Neural progenitor cell (in vitro differentiated cells): ENCODE results near the gene AHR. TPM values are rescaled to one million over a fixed set of nuclear protein-coding genes. Genes with fewer than 3 reads are reported as not detected.

Experiments used
- DNase-seq: peaks from one replicate; pipeline ENCODE4 v3.0.0-alpha.2; 2016; ENCODE audit warnings: low spot score
- H2AFZ ChIP-seq: fragments of 200-600 bp; sonication (generic); replicated peaks from 2 replicates; pipeline ENCODE4 v1.6.1; 2016; ENCODE audit warnings: antibody characterized with exemption
- H3F3A ChIP-seq: fragments of 200-600 bp; sonication (generic); 2 replicates; pipeline ENCODE4 v1.6.1; 2016; ENCODE audit warnings: antibody characterized with exemption, low read depth
- H3K27ac ChIP-seq: fragments of 200-600 bp; sonication (generic); 2 replicates; pipeline ENCODE4 v1.5.1; 2016; ENCODE audit warnings: mild to moderate bottlenecking
- H3K27me3 ChIP-seq: fragments of 200-600 bp; sonication (generic); 2 replicates; pipeline ENCODE4 v1.6.1; 2016; ENCODE audit warnings: mild to moderate bottlenecking, moderate library complexity
- H3K36me3 ChIP-seq: fragments of 200-600 bp; sonication (generic); 2 replicates; pipeline ENCODE4 v1.5.1; 2016
- H3K4me1 ChIP-seq: fragments of 200-600 bp; sonication (generic); 2 replicates; pipeline ENCODE4 v1.6.1; 2016; ENCODE audit warnings: mixed run types
- H3K4me2 ChIP-seq: fragments of 200-600 bp; sonication (generic); 2 replicates; pipeline ENCODE4 v1.6.1; 2016
- H3K4me3 ChIP-seq: fragments of 200-600 bp; sonication (generic); 2 replicates; pipeline ENCODE4 v1.5.1; 2016
- H3K79me2 ChIP-seq: fragments of 200-600 bp; sonication (generic); 2 replicates; pipeline ENCODE4 v1.6.1; 2016; ENCODE audit warnings: low read depth
- H3K9ac ChIP-seq: fragments of 200-600 bp; sonication (generic); 2 replicates; pipeline ENCODE4 v1.6.1; 2016
- H3K9me3 ChIP-seq: fragments of 200-600 bp; sonication (generic); 2 replicates; pipeline ENCODE4 v1.5.1; 2016; ENCODE audit warnings: low read depth
- H4K20me1 ChIP-seq: fragments of 200-600 bp; sonication (generic); 2 replicates; pipeline ENCODE4 v1.6.1; 2016; ENCODE audit warnings: low read depth
- H3K27ac Mint-ChIP-seq: 3 replicates; pipeline ENCODE4 v1.8.0; 2021; ENCODE audit warnings: mixed read lengths
- H3K27me3 Mint-ChIP-seq: 2 replicates; pipeline ENCODE4 v1.8.0; 2022; ENCODE audit warnings: low read depth, mild to moderate bottlenecking, inconsistent platforms, moderate library complexity, mixed read lengths; ENCODE audit not compliant: insufficient read depth
- H3K36me3 Mint-ChIP-seq: 3 replicates; pipeline ENCODE4 v1.8.0; 2021; ENCODE audit warnings: mixed read lengths
- H3K4me1 Mint-ChIP-seq: 3 replicates; pipeline ENCODE4 v1.8.0; 2021; ENCODE audit warnings: mixed read lengths
- H3K4me3 Mint-ChIP-seq: 3 replicates; pipeline ENCODE4 v1.8.0; 2021; ENCODE audit warnings: mild to moderate bottlenecking, moderate library complexity, mixed read lengths
- H3K9me3 Mint-ChIP-seq: 3 replicates; pipeline ENCODE4 v1.8.0; 2020; ENCODE audit warnings: mixed read lengths
- CTCF ChIP-seq: fragments of 200-600 bp; sonication (generic); IDR thresholded peaks from 2 replicates; pipeline ENCODE4 v1.5.1; 2017; ENCODE audit warnings: antibody characterized with exemption, mild to moderate bottlenecking
- EZH2 ChIP-seq: fragments of 200-600 bp; sonication (generic); IDR thresholded peaks from 2 replicates; pipeline ENCODE4 v1.6.1; 2017; ENCODE audit warnings: antibody characterized with exemption, mild to moderate bottlenecking, moderate library complexity
- EZH2phosphoT487 ChIP-seq: fragments of 200-600 bp; sonication (generic); IDR thresholded peaks from 2 replicates; pipeline ENCODE4 v1.6.1; 2017; ENCODE audit warnings: antibody characterized with exemption
- total RNA-seq: library from RNA; depleted of rRNA; stranded (reverse); fragments of >200 nt; gene quantifications from 2 replicates; pipeline ENCODE4 v1.2.3, GENCODE V29; 2015; ENCODE audit warnings: low replicate concordance

Gene AHR
- total RNA-seq, 1 donor from 2014 or later: 5.7 TPM

DNA sequence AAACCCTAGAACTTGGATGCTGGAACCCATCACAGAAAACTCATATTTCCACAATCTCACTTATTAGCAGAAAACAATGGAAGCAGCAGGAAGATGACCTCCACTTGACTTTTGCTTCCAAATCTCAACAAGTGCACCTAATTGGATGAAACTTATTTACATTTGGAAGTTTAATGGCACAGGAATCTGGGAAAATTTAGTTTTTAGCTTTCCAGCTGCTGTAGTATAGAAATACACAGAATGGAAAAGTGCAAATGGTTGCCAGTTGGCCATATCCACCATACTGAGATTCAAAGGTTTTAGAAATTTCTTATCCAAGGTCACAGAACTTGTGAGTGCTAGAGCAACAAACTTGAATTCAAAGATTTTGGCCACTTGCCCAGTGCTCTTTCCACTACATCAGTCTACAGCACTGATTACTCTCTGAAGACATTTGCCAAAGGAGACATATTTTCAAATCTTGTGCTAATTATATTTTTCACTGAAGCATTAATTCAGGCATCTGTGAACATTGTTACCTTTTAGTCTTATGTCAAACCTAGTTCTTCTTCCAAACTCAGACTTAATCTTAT, 9.3 kb upstream of the AHR start:
- H3K4me1 ChIP-seq: peaks cover 8% of the 10 kb centered on the region
- H3K4me2 ChIP-seq: no peak overlapping the region
- no peak for TF ChIP-seq EZH2
- TF ChIP-seq EZH2phosphoT487: no peak
- TF ChIP-seq CTCF: no peak
- no peak overlapping the region for H3K27ac Mint-ChIP-seq
- H3K36me3 ChIP-seq: no peaks in the 10 kb centered on the region
- DNase-seq: no peak
- no peaks in the 10 kb centered on the region for H3K36me3 Mint-ChIP-seq
- H3K4me3 Mint-ChIP-seq: no peak overlapping the region
- H3K9me3 ChIP-seq: no peaks in the 10 kb centered on the region
- H3K27ac ChIP-seq: no peak overlapping the region
- no peaks in the 10 kb centered on the region for H3F3A ChIP-seq
- no peaks in the 10 kb centered on the region for H3K79me2 ChIP-seq
- H3K4me3 ChIP-seq: no peak overlapping the region
- no peaks in the 10 kb centered on the region for H3K9me3 Mint-ChIP-seq
- no peak overlapping the region for H3K9ac ChIP-seq
- H3K4me1 Mint-ChIP-seq: peaks cover 3% of the 10 kb centered on the region
- no peaks in the 10 kb centered on the region for H3K27me3 Mint-ChIP-seq
- no peak overlapping the region for H2AFZ ChIP-seq
- peaks cover 4% of the 10 kb centered on the region for H3K27me3 ChIP-seq
- no peaks in the 10 kb centered on the region for H4K20me1 ChIP-seq

DNA sequence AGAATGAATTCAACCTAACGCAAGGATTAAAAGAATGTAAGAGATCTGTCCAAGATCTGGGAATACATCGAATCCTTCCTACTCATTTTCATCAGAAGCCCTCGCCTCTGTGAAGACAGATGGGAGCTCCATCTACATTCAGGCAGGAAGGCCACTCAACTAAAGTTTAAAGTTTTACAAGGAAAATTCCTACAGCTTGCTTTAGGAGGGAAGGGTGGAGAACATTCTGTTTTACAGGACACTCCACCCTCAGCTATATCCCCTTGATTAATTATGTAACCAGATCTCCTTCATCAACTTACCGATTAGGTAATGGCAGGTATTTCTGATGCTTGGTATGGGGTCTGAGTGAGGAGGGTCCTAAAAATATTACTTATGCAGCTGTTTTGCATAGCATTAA, 5.6 kb upstream of the AHR start:
- Histone ChIP-seq H3K79me2 (no peaks in the 10 kb centered on the region), H3K9me3 (no peaks in the 10 kb centered on the region), H3K9ac (no peak overlapping the region), H4K20me1 (no peaks in the 10 kb centered on the region), H3K4me2 (no peak overlapping the region), H3K27me3 (peaks cover 25% of the 10 kb centered on the region), H3K36me3 (no peaks in the 10 kb centered on the region), H3K27ac (no peak overlapping the region), H3F3A (no peaks in the 10 kb centered on the region), H2AFZ (no peak overlapping the region), H3K4me3 (no peak overlapping the region), H3K4me1 (peaks cover 8% of the 10 kb centered on the region)
- peaks cover 3% of the 10 kb centered on the region for H3K4me1 Mint-ChIP-seq
- no peak for TF ChIP-seq EZH2
- TF ChIP-seq CTCF: no peak
- no peak for TF ChIP-seq EZH2phosphoT487
- peaks cover 3% of the 10 kb centered on the region for H3K27me3 Mint-ChIP-seq
- H3K27ac Mint-ChIP-seq: no peak overlapping the region
- no peaks in the 10 kb centered on the region for H3K36me3 Mint-ChIP-seq
- DNase-seq: no peak
- H3K9me3 Mint-ChIP-seq: no peaks in the 10 kb centered on the region
- no peak overlapping the region for H3K4me3 Mint-ChIP-seq

DNA sequence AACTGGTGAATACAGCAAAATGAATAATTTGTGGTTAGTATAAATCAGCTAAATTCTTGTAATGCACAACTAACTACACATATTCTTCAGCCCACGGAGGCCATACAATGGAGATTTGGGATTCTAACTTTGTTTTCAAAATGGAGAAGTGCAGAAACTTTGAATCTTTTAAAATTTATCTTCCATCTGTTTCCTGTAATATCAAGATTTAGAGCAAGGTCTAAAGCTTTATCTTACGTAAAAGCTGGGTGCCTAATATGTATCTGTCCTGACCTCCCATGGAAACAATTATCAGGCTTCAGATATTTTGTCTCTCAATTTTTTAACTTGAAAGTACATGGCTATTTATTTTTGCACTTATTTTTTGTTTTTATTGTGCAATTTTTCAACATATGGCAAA, 5.0 kb upstream of the AHR start:
- H3K27ac Mint-ChIP-seq: no peak overlapping the region
- Histone ChIP-seq H3K9ac (no peak overlapping the region), H3K4me2 (no peak overlapping the region), H3K9me3 (no peaks in the 10 kb centered on the region), H4K20me1 (no peaks in the 10 kb centered on the region), H3K4me3 (no peak overlapping the region), H3K79me2 (no peaks in the 10 kb centered on the region), H3K27ac (no peak overlapping the region), H3K4me1 (peaks cover 8% of the 10 kb centered on the region), H2AFZ (no peak overlapping the region), H3K27me3 (peaks cover 25% of the 10 kb centered on the region), H3F3A (no peaks in the 10 kb centered on the region), H3K36me3 (no peaks in the 10 kb centered on the region)
- H3K9me3 Mint-ChIP-seq: no peaks in the 10 kb centered on the region
- TF ChIP-seq EZH2: no peak
- peaks cover 3% of the 10 kb centered on the region for H3K27me3 Mint-ChIP-seq
- no peak overlapping the region for H3K4me3 Mint-ChIP-seq
- no peak for DNase-seq
- H3K4me1 Mint-ChIP-seq: peaks cover 6% of the 10 kb centered on the region
- no peaks in the 10 kb centered on the region for H3K36me3 Mint-ChIP-seq

- Mint-ChIP-seq H3K4me1 (peaks cover 8% of the 10 kb centered on the region), H3K27ac (no peak overlapping the region), H3K4me3 (no peak overlapping the region), H3K9me3 (no peaks in the 10 kb centered on the region), H3K27me3 (peaks cover 10% of the 10 kb centered on the region), H3K36me3 (no peaks in the 10 kb centered on the region)
- no peak overlapping the region for H3K27ac ChIP-seq
- H3K9ac ChIP-seq: no peak overlapping the region
- H3F3A ChIP-seq: no peaks in the 10 kb centered on the region
- H3K27me3 ChIP-seq: peaks cover 48% of the 10 kb centered on the region
- no peaks in the 10 kb centered on the region for H3K9me3 ChIP-seq
- TF ChIP-seq EZH2 (no peak), CTCF (no peak), EZH2phosphoT487 (no peak)
- H4K20me1 ChIP-seq: no peaks in the 10 kb centered on the region
- H3K79me2 ChIP-seq: peaks cover 10% of the 10 kb centered on the region
- H3K36me3 ChIP-seq: no peaks in the 10 kb centered on the region
- H2AFZ ChIP-seq: no peak overlapping the region
- peaks cover 4% of the 10 kb centered on the region for H3K4me1 ChIP-seq
- no peak for DNase-seq
- H3K4me2 ChIP-seq: no peak overlapping the region
- H3K4me3 ChIP-seq: no peak overlapping the region
Observed at GRCh38 chr7:17297243-17297642, 1.2 kb upstream of the AHR start.
